Ishikawa (cell line): ENCODE results near the gene GCG.

Experiments used
- CEBPB ChIP-seq: IDR thresholded peaks from 2 replicates; pipeline ENCODE4 v1.6.1; 2012
- CREB1 ChIP-seq: IDR thresholded peaks from 2 replicates; pipeline ENCODE4 v1.6.1; 2012; ENCODE audit warnings: low read depth
- EGR1 ChIP-seq: IDR thresholded peaks from 2 replicates; pipeline ENCODE4 v1.6.1; 2012
- EP300 ChIP-seq: IDR thresholded peaks from 2 replicates; pipeline ENCODE4 v1.6.1; 2012; ENCODE audit warnings: borderline replicate concordance
- FOXM1 ChIP-seq: IDR thresholded peaks from 2 replicates; pipeline ENCODE4 v1.6.1; 2012; ENCODE audit warnings: low read depth, borderline replicate concordance
- MAX ChIP-seq: IDR thresholded peaks from 2 replicates; pipeline ENCODE4 v1.6.1; 2012
- NFIC ChIP-seq: IDR thresholded peaks from 2 replicates; pipeline ENCODE4 v1.6.1; 2012
- RAD21 ChIP-seq: IDR thresholded peaks from 2 replicates; pipeline ENCODE4 v1.6.1; 2012; ENCODE audit warnings: low read depth
- REST ChIP-seq: IDR thresholded peaks from 2 replicates; pipeline ENCODE4 v1.6.1; 2012; ENCODE audit warnings: low read depth, mild to moderate bottlenecking
- TAF1 ChIP-seq: IDR thresholded peaks from 2 replicates; pipeline ENCODE4 v1.6.1; 2012; ENCODE audit warnings: low read depth, mild to moderate bottlenecking
- TCF12 ChIP-seq: IDR thresholded peaks from 2 replicates; pipeline ENCODE4 v1.6.1; 2012; ENCODE audit warnings: low read depth
- TEAD4 ChIP-seq: IDR thresholded peaks from 2 replicates; pipeline ENCODE4 v1.6.1; 2012
- USF1 ChIP-seq: IDR thresholded peaks from 2 replicates; pipeline ENCODE4 v1.6.1; 2012
- YY1 ChIP-seq: IDR thresholded peaks from 2 replicates; pipeline ENCODE4 v1.6.1; 2012; ENCODE audit warnings: low read depth
- ZBTB7A ChIP-seq: IDR thresholded peaks from 2 replicates; pipeline ENCODE4 v1.6.1; 2012; ENCODE audit warnings: low read depth

Gene GCG

GRCh38 chr2:162175714-162176113, 23.7 kb upstream of the GCG start:
- TF ChIP-seq EP300 = no peak
- no peak for TF ChIP-seq CEBPB
- no peak for TF ChIP-seq TEAD4
- no peak for TF ChIP-seq YY1
- TF ChIP-seq RAD21 = no peak
- TF ChIP-seq USF1 = no peak

- TF ChIP-seq YY1 (no peak), ZBTB7A (no peak), NFIC (no peak), USF1 (no peak), MAX (no peak), EGR1 (no peak), TAF1 (no peak), EP300 (no peak), TCF12 (no peak), CREB1 (no peak), REST (no peak), RAD21 (no peak)
Measured at GRCh38 chr2:162174746-162175145, 22.7 kb upstream of the GCG start.

- no peak for TF ChIP-seq TCF12
- TF ChIP-seq NFIC = no peak
- no peak for TF ChIP-seq TAF1
- TF ChIP-seq RAD21 = no peak
- no peak for TF ChIP-seq ZBTB7A
- no peak for TF ChIP-seq USF1
- no peak for TF ChIP-seq EP300
Measured at GRCh38 chr2:162172802-162173370, 20.8 kb upstream of the GCG start.

GRCh38 chr2:162166745-162167144, 14.7 kb upstream of the GCG start:
- TF ChIP-seq EGR1 = no peak
- TF ChIP-seq FOXM1 = no peak
- TF ChIP-seq TCF12 = no peak
- TF ChIP-seq TAF1 = no peak
- no peak for TF ChIP-seq CREB1
- no peak for TF ChIP-seq ZBTB7A
- no peak for TF ChIP-seq CEBPB
- TF ChIP-seq REST = no peak
- no peak for TF ChIP-seq EP300
- no peak for TF ChIP-seq MAX
- no peak for TF ChIP-seq RAD21
- TF ChIP-seq TEAD4 = no peak
- TF ChIP-seq NFIC = no peak
- no peak for TF ChIP-seq YY1

GRCh38 chr2:162166174-162166573, 14.1 kb upstream of the GCG start:
- TF ChIP-seq EGR1 = no peak
- TF ChIP-seq TEAD4 = no peak

GRCh38 chr2:162164802-162165201, 12.8 kb upstream of the GCG start:
- TF ChIP-seq NFIC = no peak
- TF ChIP-seq MAX = no peak
- no peak for TF ChIP-seq TEAD4
- TF ChIP-seq REST = no peak
- no peak for TF ChIP-seq ZBTB7A
- TF ChIP-seq RAD21 = no peak
- no peak for TF ChIP-seq TCF12
- TF ChIP-seq CEBPB = no peak
- no peak for TF ChIP-seq YY1
- no peak for TF ChIP-seq FOXM1
- no peak for TF ChIP-seq EP300
- no peak for TF ChIP-seq USF1
- TF ChIP-seq CREB1 = no peak
- TF ChIP-seq TAF1 = no peak
- no peak for TF ChIP-seq EGR1
